ENCODE data around the gene TMEM134.
A peak's percentile ranks its signal among the peaks of the same experiment; 100 is the strongest.

DNA sequence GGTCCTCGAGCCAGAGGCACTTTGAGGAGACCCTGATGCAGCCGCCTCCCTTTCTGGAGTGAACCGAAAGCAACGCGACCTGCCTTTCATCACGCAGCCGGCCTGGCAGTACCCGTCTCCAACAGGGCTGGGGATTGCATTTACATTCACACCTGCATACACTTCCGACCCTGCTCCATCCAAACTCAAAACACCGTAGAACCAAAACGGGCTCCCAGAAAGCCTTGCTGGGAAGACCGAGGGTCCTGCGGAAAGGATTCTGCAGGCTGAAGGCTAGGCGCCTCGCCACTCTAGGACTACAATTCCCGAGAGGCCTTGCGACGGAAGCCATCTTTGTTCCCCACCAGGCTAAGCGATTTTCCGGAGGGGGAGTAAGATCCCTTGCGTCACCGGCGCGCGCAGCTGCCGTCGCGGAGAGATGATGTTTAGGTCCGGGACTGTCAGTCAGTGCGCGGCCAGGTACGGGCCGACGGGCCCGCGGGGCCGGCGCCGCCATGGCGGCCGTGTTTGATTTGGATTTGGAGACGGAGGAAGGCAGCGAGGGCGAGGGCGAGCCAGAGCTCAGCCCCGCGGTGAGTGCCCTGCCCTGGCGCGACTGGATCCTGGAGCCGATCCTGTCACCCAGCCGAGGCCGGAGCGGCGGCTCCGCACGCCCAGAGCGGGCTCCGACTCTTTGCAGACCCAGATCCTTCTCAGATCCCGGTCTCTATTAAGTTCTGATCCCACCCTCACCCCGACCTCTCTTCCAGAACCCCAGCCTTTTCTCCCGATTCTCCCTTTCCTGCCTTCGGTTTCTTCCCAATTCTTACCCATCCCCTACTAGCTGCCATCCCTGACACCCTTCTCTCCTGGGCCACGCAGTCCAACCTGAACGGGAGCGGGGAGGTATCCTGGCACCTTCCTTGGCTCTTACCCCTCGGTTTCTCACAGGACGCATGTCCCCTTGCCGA lies 40.7 kb downstream of the TMEM134 start, which contains the start of gene RPS6KB2:
- TF ChIP-seq, protein P1, sequence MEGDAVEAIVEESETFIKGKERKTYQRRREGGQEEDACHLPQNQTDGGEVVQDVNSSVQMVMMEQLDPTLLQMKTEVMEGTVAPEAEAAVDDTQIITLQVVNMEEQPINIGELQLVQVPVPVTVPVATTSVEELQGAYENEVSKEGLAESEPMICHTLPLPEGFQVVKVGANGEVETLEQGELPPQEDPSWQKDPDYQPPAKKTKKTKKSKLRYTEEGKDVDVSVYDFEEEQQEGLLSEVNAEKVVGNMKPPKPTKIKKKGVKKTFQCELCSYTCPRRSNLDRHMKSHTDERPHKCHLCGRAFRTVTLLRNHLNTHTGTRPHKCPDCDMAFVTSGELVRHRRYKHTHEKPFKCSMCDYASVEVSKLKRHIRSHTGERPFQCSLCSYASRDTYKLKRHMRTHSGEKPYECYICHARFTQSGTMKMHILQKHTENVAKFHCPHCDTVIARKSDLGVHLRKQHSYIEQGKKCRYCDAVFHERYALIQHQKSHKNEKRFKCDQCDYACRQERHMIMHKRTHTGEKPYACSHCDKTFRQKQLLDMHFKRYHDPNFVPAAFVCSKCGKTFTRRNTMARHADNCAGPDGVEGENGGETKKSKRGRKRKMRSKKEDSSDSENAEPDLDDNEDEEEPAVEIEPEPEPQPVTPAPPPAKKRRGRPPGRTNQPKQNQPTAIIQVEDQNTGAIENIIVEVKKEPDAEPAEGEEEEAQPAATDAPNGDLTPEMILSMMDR (IDR thresholded peaks at IDR 0.05; ENCODE audit: low read depth, low read length) = no peak
- TF ChIP-seq, protein P2, sequence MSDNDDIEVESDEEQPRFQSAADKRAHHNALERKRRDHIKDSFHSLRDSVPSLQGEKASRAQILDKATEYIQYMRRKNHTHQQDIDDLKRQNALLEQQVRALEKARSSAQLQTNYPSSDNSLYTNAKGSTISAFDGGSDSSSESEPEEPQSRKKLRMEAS (IDR thresholded peaks at IDR 0.05; ENCODE audit: low read depth, low read length) = peak; percentile 56; the same call in 1 of the 2 replicates
- TF ChIP-seq POLR2A (IDR thresholded peaks at IDR 0.05; ENCODE audit: extremely low read depth, insufficient read length) = peak; percentile 87
- peak; percentile 81 for TF ChIP-seq MYC (IDR thresholded peaks at IDR 0.05; ENCODE audit: low read depth, low read length)

Measured in NB4 (cell line).